ENCODE measurements around the gene OSR1. TPM values are rescaled to one million over a fixed set of nuclear protein-coding genes. Genes with fewer than 3 reads are reported as not detected.
"Not testable (repeated sequence)": the region's sequence is repeated elsewhere in the genome, so short reads cannot be mapped to it uniquely, and the experiment has no call there.

The OSR1 gene
- total RNA-seq: 0.17 and 0.80 TPM in 2 replicates

DNA sequence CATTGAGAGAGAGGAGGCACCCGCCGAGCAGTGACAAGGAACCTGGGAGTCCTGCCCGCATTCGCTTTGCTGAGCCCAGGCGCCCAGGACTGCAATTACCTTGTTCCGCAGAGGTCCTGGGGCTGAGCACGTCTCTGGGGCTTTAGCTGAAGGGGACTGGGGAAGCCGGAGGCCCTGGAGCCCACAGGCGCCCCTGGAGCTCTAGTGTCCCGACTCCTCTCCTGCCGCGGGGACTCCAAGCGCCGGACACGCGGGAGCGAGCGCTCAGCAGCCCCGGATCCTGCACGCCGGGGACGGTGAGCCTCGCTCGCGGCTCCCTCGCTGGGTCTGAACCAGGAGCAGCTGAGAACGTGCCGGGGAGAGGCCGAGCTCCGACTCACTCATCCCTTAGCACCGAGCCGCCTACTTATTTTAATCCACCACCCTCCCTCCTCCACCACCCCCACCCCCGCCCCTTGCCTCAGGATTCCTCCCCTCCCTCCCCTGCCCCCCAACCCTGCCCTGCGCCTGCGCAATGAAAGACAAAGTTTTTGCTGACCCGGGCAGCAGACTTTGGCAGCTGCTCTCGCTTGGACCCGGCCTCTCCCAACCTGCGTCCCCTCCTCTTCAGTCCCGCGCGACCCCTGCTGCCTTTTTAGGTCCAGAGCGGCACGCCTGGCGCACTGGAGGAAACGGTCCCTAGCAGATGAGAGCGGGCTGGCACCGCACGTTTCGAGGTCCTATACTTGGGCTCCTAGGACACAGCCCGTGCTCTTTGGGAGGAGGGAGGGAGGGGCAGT is at the start of gene OSR1:
Gene OSR1, minus strand, starts transcription at position 382 of the 779 bp plus-strand sequence. CDS start 4,818 bp downstream, outside the sequence.
- peak; percentile 28 for DNase-seq (ENCODE audit: low read depth)

DNA sequence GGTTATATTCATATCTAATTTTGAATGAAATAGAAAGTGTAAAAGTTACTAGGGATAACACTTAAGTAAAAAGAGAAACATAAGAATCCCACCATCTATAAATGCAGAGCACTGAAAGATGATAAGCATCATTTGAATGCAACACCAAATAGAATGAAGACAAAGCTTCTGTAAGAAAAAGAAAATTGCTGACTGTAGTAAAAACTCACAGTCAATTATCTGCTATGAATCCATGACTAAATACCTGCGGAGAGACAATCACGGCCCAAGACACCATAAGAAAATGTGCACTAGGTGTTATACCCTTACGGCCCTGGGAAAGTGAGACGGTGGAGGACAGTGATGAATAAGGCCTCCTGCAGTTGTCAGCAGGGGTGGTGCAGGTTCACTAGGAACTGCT is 45.4 kb upstream of the OSR1 start:
- no peak for DNase-seq (ENCODE audit: low read depth)

GRCh38 chr2:19392191-19392590 is 33.8 kb upstream of the OSR1 start:
- no peak for DNase-seq (ENCODE audit: low read depth)

DNA sequence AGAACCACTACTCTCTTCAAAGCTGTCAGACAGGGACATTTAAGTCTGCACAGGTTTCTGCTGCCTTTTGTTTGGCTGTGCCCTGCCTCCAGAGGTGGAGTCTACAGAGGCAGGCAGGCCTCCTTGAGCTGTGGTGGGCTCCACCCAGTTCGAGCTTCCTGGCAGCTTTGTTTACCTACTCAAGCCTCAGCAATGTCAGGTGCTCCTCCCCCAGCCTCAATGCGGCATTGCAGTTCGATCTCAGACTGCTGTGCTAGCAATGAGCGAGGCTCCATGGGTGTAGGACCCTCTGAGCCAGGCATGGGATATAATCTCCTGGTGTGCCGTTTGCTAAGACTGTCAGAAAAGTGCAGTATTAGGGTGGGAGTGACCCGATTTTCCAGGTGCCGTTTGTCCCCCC is 31.0 kb upstream of the OSR1 start:
- not testable (repeated sequence) for DNase-seq (ENCODE audit: low read depth)

DNA sequence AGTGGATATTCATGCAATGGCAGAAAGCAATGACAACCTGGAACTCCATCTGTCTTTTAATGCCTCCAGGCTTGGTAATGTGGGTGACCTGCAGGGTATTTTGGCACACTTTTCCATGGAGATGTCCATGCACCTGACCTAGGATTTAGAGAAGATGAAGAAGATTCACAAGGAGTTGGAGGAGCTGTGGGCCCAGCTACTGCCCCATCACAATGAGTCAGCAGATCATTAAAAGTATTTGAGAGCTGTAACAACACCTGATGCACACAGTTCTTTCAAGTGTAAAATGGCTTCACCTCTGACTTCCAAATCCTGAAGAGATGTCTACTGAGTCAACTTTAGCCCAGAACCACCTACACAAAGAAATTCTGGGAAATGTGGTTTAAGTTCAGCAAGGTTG is 22.1 kb upstream of the OSR1 start:
- DNase-seq (ENCODE audit: low read depth): peak; percentile 40

GRCh38 chr2:19378939-19379338 is 20.5 kb upstream of the OSR1 start:
- DNase-seq (ENCODE audit: low read depth): no peak

DNA sequence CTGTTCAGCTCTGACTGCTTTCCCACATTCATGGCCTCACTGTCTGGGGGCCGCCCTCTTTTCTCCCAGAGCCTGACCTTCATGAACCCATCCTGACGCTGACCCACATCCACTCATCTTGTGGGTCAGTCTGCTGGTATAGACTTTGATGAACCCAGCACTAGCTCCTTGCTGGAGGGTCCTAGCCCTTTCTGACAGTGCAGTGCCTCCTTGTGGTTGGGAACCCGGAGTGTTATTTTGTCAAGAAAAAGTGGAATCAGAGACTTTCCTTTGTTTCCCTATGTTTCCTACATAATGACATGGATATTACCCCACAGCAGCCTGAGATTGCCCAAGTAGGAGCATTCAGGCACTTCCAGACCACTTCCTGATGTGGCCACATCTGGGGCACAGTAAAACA is 19.3 kb upstream of the OSR1 start:
- no peak for DNase-seq (ENCODE audit: low read depth)

DNA sequence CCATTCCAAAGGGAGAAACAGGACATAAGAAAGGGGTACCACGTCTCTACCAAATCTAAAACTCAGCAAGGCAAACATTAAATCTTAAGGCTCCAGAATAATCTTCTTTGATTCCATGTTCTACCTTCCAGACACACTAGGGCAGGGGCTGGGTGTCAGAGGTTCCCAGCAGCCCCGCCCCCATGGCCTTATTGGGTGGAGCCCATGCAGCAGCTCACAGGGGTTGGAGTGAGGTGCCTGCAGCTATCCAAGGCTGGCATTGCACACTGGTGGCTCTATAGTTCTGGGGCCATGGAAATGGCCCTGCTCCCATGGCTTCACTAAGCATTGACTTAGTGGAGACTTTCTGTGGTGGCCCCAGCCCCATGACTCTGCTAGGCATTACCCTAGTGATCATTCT is 14.9 kb upstream of the OSR1 start:
- no peak for DNase-seq (ENCODE audit: low read depth)

DNA sequence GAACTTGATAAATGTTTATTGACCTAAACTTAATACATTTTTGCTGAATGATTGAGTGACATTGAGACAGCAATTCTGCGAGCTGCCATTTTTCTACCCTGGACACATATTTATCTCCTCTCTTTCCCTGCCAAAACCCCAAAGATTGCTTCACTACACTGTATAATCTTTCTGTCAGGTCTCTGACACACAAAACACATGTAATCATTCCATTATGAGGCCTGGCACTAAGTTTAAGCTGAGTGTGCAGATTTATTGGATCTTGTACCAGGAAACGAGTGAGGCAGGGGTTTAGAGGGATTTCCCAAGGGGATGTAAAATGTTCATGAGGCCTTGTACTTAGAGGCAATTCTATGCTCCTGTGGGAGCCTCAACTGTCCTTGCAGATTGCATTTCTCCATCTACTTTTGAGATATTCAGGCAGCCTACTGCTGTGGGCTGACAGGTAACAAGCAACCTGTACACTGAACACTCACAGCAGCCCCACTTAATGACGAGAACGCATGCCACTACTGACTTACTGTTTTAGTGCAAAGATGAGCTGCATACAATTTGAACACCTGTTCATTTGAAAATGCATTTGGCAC is 13.7 kb upstream of the OSR1 start:
- DNase-seq (ENCODE audit: low read depth): no peak

- peak; percentile 44 for DNase-seq (ENCODE audit: low read depth)
These were observed 11.0 kb upstream of the OSR1 start for GRCh38 chr2:19369341-19369955.

GRCh38 chr2:19368760-19369159 is 10.3 kb upstream of the OSR1 start:
- no peak for DNase-seq (ENCODE audit: low read depth)

DNA sequence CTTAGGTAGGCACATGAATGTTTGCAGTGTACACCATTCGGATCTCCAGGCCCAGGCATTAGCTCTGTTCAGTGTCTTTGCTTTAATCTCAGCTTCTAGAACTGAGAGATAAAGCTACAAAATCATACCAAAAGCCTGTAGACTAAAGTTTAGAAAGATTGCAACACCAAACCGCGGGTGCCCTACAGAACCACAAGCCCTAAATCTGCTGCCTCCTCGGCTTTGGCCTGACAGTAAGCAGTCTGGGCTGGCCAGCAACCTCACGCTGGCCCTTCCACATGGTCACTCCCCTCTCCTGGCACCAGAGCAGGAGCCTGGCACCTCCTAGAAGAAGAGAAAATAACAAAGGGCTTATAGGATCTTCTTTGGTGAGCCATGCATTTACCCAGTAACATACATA is 8.9 kb upstream of the OSR1 start:
- DNase-seq (ENCODE audit: low read depth): no peak

DNA sequence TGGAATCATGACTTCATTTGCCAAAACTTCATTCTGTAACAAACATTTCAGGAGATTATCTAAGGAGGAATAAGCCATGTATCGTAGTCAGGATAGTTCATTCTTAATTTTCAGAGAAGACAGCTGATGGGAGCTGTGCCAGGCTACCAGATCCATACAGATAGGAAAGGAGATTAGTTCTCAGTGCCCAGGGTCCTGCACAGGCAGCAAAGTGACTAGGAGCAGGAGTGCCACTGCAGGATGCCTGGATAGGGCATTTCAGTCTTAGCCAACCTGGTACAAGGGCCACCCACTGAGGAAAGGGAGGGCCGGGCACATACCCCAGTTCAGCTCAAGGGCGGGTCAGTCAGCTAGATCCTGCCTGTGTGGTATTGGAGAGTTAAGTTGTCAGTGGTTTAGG is 6.7 kb upstream of the OSR1 start:
- no peak for DNase-seq (ENCODE audit: low read depth)

DNA sequence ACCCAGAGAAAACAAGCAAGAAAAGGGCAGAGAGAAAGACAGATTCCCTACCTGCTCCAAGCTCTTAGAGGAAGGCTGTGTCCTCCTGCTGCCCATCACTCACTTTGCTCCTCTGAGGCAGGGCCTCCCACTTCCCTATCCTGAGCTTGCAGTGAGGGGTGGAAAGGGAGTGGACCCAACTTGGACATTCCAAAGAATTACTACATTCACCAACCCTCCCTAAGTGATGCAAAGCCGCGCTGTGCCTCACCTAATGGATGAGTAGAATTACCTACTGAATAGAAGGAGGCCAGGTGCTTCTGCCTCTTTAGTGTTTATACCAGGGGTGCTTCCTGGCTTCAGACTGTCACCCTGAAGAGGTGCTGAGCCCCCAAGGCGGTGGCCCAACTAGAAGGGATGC is 5.6 kb upstream of the OSR1 start:
- DNase-seq (ENCODE audit: low read depth): no peak

- DNase-seq (ENCODE audit: low read depth): no peak
These were observed 5.0 kb upstream of the OSR1 start for GRCh38 chr2:19363474-19363778.

GRCh38 chr2:19362755-19363473 is 4.5 kb upstream of the OSR1 start:
- peak; percentile 72 for DNase-seq (ENCODE audit: low read depth)

GRCh38 chr2:19362094-19362754 is 3.8 kb upstream of the OSR1 start:
- peak; percentile 34 for DNase-seq (ENCODE audit: low read depth)

DNA sequence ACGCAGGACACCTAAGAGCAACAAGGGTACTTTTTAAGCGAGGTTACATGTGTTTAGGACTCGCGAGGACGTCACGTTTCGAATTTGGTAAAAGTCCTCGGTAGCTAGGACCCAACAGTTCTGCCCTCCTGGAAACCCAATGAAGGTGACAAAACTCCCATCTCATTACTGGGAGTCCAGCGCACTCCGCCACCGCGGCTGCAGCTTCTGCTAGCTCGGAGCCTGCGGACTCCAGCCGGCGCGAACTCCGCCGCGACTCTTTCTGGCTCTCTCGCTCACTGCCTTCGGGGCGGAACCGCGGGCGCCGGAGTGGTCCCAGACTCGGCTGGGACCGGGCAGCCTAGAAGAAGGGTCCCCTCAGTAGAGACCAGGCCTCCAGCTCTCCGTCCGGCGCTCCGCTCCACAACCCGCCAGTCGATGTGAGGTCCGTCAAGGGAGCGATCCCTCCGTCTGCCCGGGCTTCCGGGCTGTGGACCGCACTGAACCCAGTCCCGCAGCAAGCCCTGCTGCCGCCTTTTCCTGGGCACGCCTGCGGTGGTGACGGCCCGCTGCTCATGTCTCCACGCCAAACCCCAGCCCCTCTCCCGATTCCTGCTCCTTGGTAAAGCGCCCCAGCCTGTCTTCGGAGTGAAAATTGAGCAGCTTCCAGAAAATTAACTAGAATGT is 3.0 kb upstream of the OSR1 start:
- DNase-seq (ENCODE audit: low read depth): no peak

DNA sequence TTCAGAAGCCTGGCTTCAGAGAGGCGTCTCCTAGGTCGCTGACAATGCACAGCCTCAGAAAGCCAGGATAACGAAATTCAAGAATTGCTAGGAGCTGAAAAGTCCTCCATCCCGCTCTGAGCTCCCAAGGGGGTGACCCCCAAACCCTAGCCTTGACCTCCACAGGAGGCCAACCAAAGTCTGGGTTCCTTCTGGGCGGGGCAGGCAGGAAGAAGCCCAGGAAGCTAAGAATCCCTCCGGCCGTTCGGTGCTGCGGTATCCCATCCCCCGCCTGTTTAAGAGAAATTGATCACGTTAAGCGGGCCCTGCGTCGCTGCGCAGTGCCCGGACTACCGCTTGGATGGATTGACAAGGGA is 2.5 kb upstream of the OSR1 start:
- no peak for DNase-seq (ENCODE audit: low read depth)

GRCh38 chr2:19360266-19360965 is 2.0 kb upstream of the OSR1 start:
- no peak for DNase-seq (ENCODE audit: low read depth)

DNA sequence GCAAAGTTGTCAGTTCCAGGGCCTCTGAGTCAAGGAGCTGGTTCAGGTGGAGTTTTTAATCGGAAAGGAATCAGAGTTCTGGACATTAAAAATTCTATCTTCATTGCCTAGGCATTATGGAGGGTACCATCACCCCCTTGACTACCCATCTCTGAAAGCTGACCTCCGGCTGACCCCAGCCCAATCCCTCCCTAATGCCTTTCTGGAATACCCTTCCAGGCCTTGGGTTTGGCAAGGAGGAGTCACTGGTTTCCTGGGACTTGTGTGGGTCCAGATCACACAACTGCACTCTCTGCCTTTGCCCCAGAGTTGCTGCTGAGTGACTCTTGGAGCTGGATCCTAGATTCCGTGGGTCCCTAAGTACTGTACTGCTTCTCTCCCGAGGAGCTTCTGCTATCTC is 1.0 kb upstream of the OSR1 start:
- no peak for DNase-seq (ENCODE audit: low read depth)

All from renal cortical epithelial cell (primary cell).